ENCODE measurements around the gene FIG4. TPM values are rescaled to one million over a fixed set of nuclear protein-coding genes. Genes with fewer than 3 reads are reported as not detected.

FIG4 gene
- polyA plus RNA-seq, 1 of the 3 experiments (the other 2 are of a cell fraction): 6.8 TPM

- Histone ChIP-seq H2AFZ (ENCODE audit: low read depth) (no peak overlapping the region), H3K79me2 (ENCODE audit: insufficient read depth) (no peaks in the 10 kb centered on the region), H3K4me2 (no peak overlapping the region), H3K4me3 (ENCODE audit: low read depth in 2 of 2, low read length in 1 of 2) (no peak overlapping the region), H3K36me3 (replicated peaks in 1 of 2; ENCODE audit: control insufficient read depth in 1 of 2, insufficient read depth in 2 of 2, low read length in 1 of 2) (no peaks in the 10 kb centered on the region), H4K20me1 (ENCODE audit: insufficient read depth) (no peaks in the 10 kb centered on the region), H3F3A (replicated peaks; ENCODE audit: insufficient read depth) (peaks cover 5% of the 10 kb centered on the region), H3K9me3 (no peaks in the 10 kb centered on the region), H3K27me3 (ENCODE audit: insufficient read depth) (no peaks in the 10 kb centered on the region), H3K4me1 (ENCODE audit: control insufficient read depth in 1 of 2, insufficient read depth in 2 of 2, low read depth in 1 of 2, low read length in 1 of 2) (0 out of 4 replicates have a peak, but pooled peaks cover 0 to 16% of the 10 kb centered on the region in 2 experiments), H3K9ac (no peak overlapping the region), H3K27ac (ENCODE audit: low read depth in 2 of 2, low read length in 1 of 2) (no peak overlapping the region), H3K9me2 (no peaks in the 10 kb centered on the region)
- TF ChIP-seq GATA2 (CRISPR knock-in tag; IDR thresholded peaks at IDR 0.05) (no peak), TAF1 (IDR thresholded peaks at IDR 0.05; ENCODE audit: borderline replicate concordance, low read depth, low read length) (no peak)
- ChIA-PET POLR2A (no interaction called here), CTCF (no interaction called here)
- DNase-seq: no peak
- 16% methylated on average over 1 of the region's 1 CpG for WGBS (ENCODE audit: low lambda C conversion rate)
Measured at GRCh38 chr6:109660526-109661320, 30.4 kb upstream of the FIG4 start.

- 0 out of 4 replicates have a peak, but pooled peaks cover 0 to 16% of the 10 kb centered on the region in 2 experiments for H3K4me1 ChIP-seq (ENCODE audit: control insufficient read depth in 1 of 2, insufficient read depth in 2 of 2, low read depth in 1 of 2, low read length in 1 of 2)
- no peak overlapping the region for H3K9ac ChIP-seq
- WGBS (ENCODE audit: low lambda C conversion rate): 72% methylated on average over 2 of the region's 2 CpGs
- H3F3A ChIP-seq (replicated peaks; ENCODE audit: insufficient read depth): peaks cover 5% of the 10 kb centered on the region
- no peaks in the 10 kb centered on the region for H3K27me3 ChIP-seq (ENCODE audit: insufficient read depth)
- no peaks in the 10 kb centered on the region for H4K20me1 ChIP-seq (ENCODE audit: insufficient read depth)
- H3K27ac ChIP-seq (ENCODE audit: low read depth in 2 of 2, low read length in 1 of 2): no peak overlapping the region; a peak in 1 of 4 replicates
- POLR2A ChIA-PET: no interaction called here
- H3K4me3 ChIP-seq (ENCODE audit: low read depth in 2 of 2, low read length in 1 of 2): no peak overlapping the region
- CTCF ChIA-PET: no interaction called here
- H3K9me3 ChIP-seq: no peaks in the 10 kb centered on the region
- no peaks in the 10 kb centered on the region for H3K79me2 ChIP-seq (ENCODE audit: insufficient read depth)
- no peak for DNase-seq
- H3K9me2 ChIP-seq: no peaks in the 10 kb centered on the region
- no peaks in the 10 kb centered on the region for H3K36me3 ChIP-seq (replicated peaks in 1 of 2; ENCODE audit: control insufficient read depth in 1 of 2, insufficient read depth in 2 of 2, low read length in 1 of 2)
- no peak overlapping the region for H3K4me2 ChIP-seq
- TF ChIP-seq NFIC (IDR thresholded peaks at IDR 0.05; ENCODE audit: borderline replicate concordance): no peak
- 0 out of 2 replicates have a peak, but pooled peaks have one; percentile 6 for TF ChIP-seq PBX3 (IDR thresholded peaks at IDR 0.05)
- H2AFZ ChIP-seq (ENCODE audit: low read depth): no peak overlapping the region
Measured at GRCh38 chr6:109662192-109662591, 28.9 kb upstream of the FIG4 start.

GRCh38 chr6:109669811-109670210 lies 21.3 kb upstream of the FIG4 start:
- no peak overlapping the region for H3K4me3 ChIP-seq (ENCODE audit: low read depth in 2 of 2, low read length in 1 of 2)
- WGBS (ENCODE audit: low lambda C conversion rate): 64% methylated on average over 4 of the region's 4 CpGs
- H3K9ac ChIP-seq: no peak overlapping the region
- ChIA-PET POLR2A (no interaction called here), CTCF (no interaction called here)
- no peak for DNase-seq
- H3K4me2 ChIP-seq: no peak overlapping the region
- H3K9me3 ChIP-seq: no peaks in the 10 kb centered on the region
- TF ChIP-seq NRF1 (IDR thresholded peaks at IDR 0.05; ENCODE audit: low read depth, low read length) (no peak), RAD21 (IDR thresholded peaks at IDR 0.05; ENCODE audit: low read length) (no peak), IRF3 (IDR thresholded peaks at IDR 0.05; ENCODE audit: low read depth, low read length) (no peak), EZH2phosphoT487 (IDR thresholded peaks at IDR 0.05; ENCODE audit: borderline replicate concordance, low read depth) (no peak), NFIC (IDR thresholded peaks at IDR 0.05; ENCODE audit: borderline replicate concordance) (no peak), RFX5 (IDR thresholded peaks at IDR 0.05; ENCODE audit: low read length) (no peak), SMC3 (IDR thresholded peaks at IDR 0.05; ENCODE audit: low read depth, low read length) (no peak)
- no peaks in the 10 kb centered on the region for H3K27me3 ChIP-seq (ENCODE audit: insufficient read depth)
- no peaks in the 10 kb centered on the region for H3K9me2 ChIP-seq
- H3K4me1 ChIP-seq (ENCODE audit: control insufficient read depth in 1 of 2, insufficient read depth in 2 of 2, low read depth in 1 of 2, low read length in 1 of 2): peaks cover 0 to 9% of the 10 kb centered on the region in 2 experiments; a peak in 1 of 4 replicates
- no peak overlapping the region for H3K27ac ChIP-seq (ENCODE audit: low read depth in 2 of 2, low read length in 1 of 2)
- no peaks in the 10 kb centered on the region for H3K36me3 ChIP-seq (replicated peaks in 1 of 2; ENCODE audit: control insufficient read depth in 1 of 2, insufficient read depth in 2 of 2, low read length in 1 of 2)
- no peak overlapping the region for H2AFZ ChIP-seq (ENCODE audit: low read depth)
- H4K20me1 ChIP-seq (ENCODE audit: insufficient read depth): no peaks in the 10 kb centered on the region
- peaks cover 8% of the 10 kb centered on the region for H3F3A ChIP-seq (replicated peaks; ENCODE audit: insufficient read depth)
- H3K79me2 ChIP-seq (ENCODE audit: insufficient read depth): no peaks in the 10 kb centered on the region
